GM18519 (cell line): ENCODE data around the gene CLMN.
"Not testable (repeated sequence)": the region's sequence is repeated elsewhere in the genome, so short reads cannot be mapped to it uniquely, and the experiment has no call there.

Source experiments
- ATAC-seq: cut with Tn5 transposase; IDR thresholded peaks from one replicate; pipeline ENCODE4 v1.9.1; 2021; ENCODE audit warnings: mild to moderate bottlenecking, moderate library complexity; ENCODE audit not compliant: unreplicated experiment, low FRiP score

Gene CLMN

GRCh38 chr14:95150910-95151309, 168.8 kb downstream of the CLMN start:
- no peak for ATAC-seq

GRCh38 chr14:95149441-95149840, 170.3 kb downstream of the CLMN start:
- no peak for ATAC-seq

DNA sequence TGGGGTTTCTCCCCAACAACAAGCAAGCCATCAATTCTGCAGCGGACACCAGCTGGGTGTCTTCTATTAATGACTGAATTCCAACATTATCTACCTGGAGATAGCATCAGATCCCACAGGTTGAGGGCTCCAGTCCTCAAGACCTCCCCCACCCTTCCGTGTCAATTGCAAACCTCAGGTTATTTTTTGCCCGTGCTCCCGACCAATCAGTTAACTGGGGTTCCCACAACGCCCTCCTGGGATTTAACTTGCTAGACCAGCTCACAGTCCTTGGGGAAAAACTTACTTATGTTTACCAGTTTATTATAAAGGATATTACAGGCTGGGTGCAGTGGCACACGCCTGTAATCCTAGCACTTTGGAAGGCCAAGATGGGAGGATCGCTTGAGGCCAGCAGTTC, 172.1 kb downstream of the CLMN start:
- ATAC-seq = no peak

GRCh38 chr14:95146079-95146771, 173.5 kb downstream of the CLMN start:
- ATAC-seq = no peak

DNA sequence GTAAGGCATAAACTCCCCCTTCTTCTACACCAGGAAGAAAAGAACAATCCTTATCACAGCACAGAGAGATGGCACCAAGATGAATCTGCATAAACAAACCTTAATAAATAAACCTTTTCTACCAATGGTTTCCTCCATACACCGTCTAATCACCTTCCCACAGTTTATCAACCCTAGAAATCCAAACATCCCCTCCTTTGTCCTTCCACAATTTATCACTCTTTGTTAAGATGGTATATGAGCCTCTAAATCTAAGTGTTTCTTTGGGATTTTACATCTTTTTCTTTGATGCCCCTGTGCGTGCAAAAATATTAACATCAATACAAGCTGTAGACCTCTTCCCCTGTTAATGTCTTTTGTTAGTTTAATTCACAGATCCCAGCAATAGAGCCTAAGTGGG, 174.9 kb downstream of the CLMN start:
- ATAC-seq = no peak

GRCh38 chr14:95143808-95144620, 175.7 kb downstream of the CLMN start:
- ATAC-seq = no peak

DNA sequence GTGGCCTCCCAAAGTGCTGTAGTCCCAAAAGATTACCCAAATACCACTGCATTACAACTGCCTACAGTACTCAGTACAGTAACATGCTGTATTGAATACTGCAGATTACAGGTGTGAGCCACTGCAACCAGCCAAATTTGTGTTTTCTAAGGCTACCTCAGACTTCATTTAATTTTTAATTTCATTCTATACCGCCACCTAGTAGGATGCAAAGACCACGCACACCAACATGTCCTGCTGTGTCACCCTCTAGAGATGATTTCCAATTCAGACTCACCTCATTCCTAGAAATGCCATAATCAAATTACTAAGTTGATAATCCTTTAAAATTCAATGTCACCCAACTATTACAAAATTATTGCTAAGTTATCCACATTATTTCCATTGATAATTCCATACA, 177.5 kb downstream of the CLMN start:
- ATAC-seq = no peak

DNA sequence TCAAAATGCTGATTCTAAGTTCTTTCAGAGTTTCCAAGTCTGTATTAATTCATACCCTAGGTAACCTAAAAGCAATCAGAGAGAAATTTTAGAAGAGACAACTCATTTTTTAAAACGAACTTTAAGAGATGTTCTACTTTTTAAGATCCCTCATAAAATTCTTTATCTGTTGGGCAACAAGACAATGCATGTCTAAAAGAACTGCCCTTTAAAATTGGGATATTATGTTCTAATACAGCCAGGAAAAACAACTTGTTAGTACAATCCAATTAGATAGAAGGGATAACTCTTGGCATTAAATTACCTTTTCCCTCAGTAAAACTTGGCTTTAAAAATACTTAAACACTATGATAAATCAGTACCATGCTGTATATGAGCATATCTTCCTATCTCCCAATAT, 178.0 kb downstream of the CLMN start:
- no peak for ATAC-seq

DNA sequence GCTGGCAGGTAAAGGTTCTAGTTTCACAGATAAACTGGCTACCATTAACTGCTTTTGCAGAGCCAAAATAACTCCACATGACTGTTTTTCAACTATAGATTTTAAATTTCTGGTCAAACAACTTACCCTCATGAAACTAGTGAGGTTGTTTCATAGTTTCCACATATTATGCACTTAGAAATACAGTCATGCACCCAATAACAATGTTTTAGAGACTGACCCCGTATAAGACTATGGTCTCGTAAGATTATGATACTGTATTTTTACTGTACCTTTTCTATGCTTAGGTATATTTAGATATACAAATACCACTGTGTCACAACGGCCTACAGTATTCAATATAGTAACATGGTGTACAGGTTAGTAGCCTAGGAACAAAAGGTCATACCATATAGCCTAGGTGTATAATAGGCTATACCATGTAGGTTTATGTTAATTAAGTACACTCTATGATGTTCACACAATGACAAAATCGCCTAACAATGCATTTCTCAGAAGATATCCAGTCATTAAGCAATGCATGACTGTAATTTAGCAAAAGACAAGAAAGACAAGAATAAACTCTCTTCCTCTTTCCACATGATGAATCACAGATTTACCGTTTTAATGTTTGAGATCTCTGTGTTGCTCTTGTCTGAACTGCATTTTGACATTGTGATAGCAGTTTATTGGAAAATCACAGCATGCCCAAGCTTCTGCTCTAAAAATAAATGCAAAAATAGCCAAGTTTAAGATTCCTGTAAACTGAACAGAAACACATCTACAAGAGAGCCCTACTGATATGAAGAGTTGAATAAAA, 179.4 kb downstream of the CLMN start:
- no peak for ATAC-seq

GRCh38 chr14:95138876-95139275, 180.8 kb downstream of the CLMN start:
- no peak for ATAC-seq

- not testable (repeated sequence) for ATAC-seq
These were observed 181.3 kb downstream of the CLMN start for GRCh38 chr14:95138455-95138854.

DNA sequence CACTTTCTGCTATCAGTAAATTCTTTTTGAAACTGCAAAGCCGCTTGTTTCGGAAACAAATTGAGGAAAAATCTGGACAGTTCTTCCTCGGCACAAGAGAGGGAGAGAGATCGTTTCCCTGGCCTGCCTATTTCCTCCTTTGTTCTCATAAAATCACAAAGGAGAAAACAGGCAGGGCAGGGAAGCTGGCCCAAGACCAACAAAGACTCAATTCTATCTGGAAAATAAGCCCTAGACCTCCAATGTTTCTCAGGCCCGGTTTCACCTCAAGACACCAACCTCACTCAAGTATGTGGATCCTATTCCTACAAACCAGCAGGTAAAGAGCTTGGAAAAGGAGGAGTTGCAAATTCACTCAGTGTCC, 181.9 kb downstream of the CLMN start:
- ATAC-seq = no peak

- no peak for ATAC-seq
These were observed 182.4 kb downstream of the CLMN start for GRCh38 chr14:95137164-95137803.

DNA sequence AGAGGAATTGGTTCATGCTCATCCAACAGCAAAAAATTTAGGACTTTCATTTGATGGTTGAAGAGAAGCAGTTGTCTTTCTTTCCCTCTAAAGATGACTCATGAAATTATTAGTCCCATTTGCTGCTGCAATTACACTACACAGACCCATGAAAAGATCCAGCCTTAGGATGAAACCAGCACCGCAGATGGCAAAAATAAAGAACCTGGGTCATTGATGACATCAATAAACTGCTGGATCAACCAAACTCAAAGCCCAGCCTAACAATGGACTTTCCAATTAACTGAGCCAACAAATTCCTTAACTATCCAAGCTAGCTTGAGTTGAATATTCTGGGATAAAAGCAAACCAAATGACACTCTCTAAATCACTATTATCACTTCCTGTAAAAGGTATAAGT, 183.1 kb downstream of the CLMN start:
- ATAC-seq = no peak

- ATAC-seq = no peak
These were observed 185.3 kb downstream of the CLMN start for GRCh38 chr14:95134304-95134933.

- no peak for ATAC-seq
These were observed 186.4 kb downstream of the CLMN start for GRCh38 chr14:95133282-95133681.

DNA sequence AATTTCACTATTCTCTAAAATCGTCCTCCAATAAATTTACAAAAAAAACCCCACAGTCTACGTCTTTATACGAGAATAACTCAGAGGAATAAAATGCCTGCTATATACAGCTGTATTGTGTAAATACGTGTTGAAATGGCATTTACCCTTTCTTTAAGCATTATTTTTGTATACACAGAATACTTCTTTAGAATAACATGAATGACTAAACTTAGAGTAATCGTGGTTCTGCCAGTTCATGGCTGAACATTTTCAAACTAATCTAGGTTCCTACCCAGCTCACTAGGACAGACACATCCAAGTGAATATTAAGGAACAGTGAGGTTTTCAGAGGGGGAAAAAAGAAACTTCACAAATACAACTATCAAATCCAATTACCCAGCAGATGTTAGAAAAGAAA, 186.9 kb downstream of the CLMN start:
- no peak for ATAC-seq
